ENCODE results near the gene PRSS56.

Gene PRSS56

DNA sequence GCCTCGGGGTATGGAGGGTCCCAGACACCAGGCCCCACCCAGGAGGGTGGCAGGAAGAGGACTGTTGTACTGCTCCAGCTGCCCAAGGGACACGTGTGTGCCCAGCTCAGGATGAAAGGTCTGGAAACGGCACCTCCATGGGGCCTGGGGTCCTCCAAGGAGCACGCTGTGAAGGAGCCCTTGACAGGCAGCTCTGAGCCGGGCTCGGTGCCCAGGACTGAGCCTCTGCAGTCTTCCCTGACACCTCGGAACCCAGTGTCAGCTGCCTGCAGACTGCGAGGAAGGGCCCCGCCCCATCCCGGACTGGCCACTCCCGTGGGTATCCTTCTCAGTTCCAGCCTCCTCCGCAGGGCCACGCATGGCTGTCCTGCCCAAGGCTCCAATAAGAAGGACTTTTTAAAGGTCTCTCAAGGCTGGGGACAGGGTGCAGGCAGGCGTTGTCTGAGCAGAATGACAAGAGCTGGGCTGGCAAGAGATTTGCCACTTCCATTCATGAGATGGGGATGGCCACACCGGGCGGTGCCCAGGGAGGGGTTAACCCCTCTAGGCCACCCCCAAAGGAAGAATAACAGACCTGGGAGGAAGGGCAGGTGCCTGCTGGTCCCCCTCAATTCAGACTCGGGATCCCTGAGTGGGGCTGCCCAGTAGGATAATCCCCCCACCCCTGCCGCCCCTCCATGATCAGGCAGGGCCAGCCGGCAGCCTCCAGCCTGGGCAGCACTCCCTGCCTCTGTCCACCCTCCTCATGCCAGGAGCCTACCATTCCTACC lies 41.4 kb upstream of the PRSS56 start:
- Mint-ChIP-seq H3K9me3 (no peaks in the 10 kb centered on the region), H3K27ac (no peak overlapping the region), H3K27me3 (ENCODE audit: low read depth, poor library complexity) (peaks cover 55% of the 10 kb centered on the region), H3K36me3 (ENCODE audit: low read depth) (no peaks in the 10 kb centered on the region), H3K4me1 (peaks cover 17% of the 10 kb centered on the region), H3K4me3 (no peak overlapping the region)
- TF ChIP-seq, protein P1, sequence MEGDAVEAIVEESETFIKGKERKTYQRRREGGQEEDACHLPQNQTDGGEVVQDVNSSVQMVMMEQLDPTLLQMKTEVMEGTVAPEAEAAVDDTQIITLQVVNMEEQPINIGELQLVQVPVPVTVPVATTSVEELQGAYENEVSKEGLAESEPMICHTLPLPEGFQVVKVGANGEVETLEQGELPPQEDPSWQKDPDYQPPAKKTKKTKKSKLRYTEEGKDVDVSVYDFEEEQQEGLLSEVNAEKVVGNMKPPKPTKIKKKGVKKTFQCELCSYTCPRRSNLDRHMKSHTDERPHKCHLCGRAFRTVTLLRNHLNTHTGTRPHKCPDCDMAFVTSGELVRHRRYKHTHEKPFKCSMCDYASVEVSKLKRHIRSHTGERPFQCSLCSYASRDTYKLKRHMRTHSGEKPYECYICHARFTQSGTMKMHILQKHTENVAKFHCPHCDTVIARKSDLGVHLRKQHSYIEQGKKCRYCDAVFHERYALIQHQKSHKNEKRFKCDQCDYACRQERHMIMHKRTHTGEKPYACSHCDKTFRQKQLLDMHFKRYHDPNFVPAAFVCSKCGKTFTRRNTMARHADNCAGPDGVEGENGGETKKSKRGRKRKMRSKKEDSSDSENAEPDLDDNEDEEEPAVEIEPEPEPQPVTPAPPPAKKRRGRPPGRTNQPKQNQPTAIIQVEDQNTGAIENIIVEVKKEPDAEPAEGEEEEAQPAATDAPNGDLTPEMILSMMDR (IDR thresholded peaks at IDR 0.05) = no peak
- peak; percentile 4 for DNase-seq

DNA sequence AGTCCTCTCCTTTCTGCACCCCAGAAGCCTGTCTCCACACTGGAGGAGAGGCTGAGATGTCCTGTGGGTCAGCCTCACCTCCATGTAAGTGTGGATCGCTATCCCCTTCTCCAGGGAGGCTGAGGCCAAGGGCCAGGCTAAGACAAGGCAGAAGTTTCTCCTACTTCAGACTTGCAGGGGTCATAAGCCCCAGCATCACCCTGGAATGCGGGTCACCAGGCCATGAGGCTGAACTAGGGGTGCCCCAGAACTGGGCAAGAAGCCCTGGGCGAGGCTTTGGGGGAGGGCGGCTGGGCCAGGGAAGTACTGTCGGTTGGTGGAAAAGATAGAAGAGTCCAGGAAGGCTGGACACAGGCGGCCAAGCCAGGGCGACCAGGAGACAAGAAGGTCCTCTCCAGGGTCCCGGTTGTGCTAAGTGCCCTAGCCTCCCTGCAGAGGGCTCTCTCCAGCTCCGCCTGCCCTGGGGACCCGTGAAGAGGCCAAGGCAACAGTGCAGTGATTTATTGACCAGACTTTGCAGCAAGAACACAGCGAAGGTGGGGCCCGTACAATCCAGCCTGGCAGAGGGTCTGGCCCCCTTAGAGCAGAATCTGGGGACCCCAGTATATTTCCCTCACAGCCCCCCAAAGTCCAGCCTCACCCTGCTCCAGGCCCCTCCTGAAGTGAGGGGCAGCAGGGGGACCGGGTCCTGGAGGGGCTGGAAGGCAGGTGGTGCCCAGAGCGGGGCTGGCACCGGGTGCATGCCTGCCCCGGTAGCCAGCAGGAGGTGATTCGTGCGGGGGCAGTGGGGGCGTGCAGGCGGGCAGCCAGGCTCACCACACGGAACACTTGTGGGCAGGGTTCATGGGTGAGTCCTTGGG lies 40.6 kb upstream of the PRSS56 start:
- Mint-ChIP-seq H3K36me3 (ENCODE audit: low read depth) (no peaks in the 10 kb centered on the region), H3K9me3 (no peaks in the 10 kb centered on the region), H3K4me3 (no peak overlapping the region), H3K4me1 (peaks cover 17% of the 10 kb centered on the region), H3K27ac (peak overlapping the region; percentile 71), H3K27me3 (ENCODE audit: low read depth, poor library complexity) (peaks cover 55% of the 10 kb centered on the region)
- peak; percentile 34 for DNase-seq
- TF ChIP-seq, protein P1 (IDR thresholded peaks at IDR 0.05) = no peak

DNA sequence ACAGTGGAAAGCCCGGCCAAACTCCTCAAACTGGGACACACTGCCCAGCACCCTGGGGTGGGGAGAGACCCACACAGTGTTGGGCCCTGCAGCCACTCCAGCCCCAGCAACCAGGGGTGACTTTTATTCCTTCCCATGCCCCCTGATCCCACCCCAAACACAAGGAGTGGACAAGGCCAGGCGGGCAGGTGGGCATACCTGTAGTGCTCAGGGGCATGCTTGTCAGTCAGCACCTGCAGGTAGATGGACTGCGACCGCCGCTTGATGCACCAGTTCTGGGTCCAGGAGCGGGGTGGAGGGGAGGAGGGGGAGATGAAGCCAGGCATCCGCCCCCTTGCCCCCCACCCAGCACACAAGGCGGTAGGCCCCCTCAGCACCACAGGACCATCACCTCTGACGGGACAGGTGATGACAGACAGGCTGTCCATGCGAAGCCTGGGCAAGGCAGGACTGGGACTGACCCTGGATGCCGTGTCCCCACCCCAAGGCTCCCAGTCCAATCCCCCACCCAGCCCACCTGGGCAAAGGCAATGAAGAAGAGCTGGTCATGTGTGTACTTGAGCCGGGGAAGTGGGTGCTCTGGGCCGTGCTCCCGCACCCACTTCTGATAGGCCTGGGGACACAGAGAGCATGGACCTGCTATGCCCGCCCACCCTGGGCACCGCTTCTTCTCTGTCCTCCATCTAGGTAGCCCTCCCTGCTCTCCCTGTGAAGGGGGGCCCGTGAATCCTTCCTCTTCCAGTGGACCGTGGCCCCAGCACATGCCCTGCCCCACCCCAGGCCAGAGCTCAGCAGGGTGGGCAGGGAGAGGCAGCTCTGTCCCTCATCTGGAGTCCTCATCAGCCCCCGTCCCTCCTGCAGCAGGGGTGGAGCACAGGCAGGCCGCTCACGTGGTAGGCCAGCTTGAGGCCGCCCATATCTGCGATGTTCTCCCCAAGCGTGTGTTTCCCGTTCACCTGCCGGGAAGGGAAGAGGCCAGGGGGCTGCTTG lies 39.7 kb upstream of the PRSS56 start:
- TF ChIP-seq, protein P1 (IDR thresholded peaks at IDR 0.05) = no peak
- Mint-ChIP-seq H3K4me1 (peaks cover 22% of the 10 kb centered on the region), H3K4me3 (no peak overlapping the region)

DNA sequence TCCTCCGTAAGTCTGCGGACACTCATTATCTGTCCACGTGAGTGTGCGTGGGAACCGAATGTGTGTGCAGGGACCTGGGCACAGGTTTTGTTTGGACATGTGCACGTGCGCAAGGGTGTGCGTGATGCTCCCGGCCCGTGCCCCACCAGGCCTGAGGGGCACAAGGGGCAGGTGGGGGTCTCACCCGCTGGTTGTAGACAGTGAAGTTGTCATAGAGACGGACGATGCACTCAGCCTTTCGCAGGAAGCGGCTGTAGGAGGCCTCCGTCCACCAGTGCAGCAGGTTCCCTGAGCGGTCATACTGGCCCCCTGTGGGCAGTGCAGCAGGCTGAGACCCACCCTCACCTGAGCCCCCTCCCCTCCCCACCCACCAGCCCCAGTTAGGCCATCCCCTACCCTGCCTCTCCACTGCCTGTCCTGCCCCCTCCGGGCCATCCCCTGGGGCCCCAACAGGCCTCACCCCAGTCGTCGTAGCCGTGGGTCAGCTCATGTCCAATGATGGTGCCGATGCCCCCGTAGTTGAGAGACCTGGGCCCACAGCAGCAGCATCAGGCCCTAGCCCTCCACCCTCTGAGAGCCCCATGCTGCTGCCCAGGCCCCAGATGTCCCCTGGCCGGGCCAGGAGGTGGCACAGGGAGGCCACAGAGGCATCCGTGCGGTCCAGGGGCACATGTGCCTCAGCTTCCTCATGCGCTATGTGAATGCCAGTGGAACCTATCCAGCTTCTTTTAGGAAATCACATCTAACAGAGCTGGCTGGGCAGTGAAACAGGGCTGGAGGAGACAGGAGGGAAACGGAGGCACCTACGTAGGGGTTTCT lies 38.7 kb upstream of the PRSS56 start:
- peaks cover 61% of the 10 kb centered on the region for H3K27me3 Mint-ChIP-seq (ENCODE audit: low read depth, poor library complexity)

More for the DNA sequence above, 39.7 kb upstream of the PRSS56 start:
- Mint-ChIP-seq H3K9me3 (no peaks in the 10 kb centered on the region), H3K27ac (no peak overlapping the region), H3K27me3 (ENCODE audit: low read depth, poor library complexity) (peaks cover 59% of the 10 kb centered on the region), H3K36me3 (ENCODE audit: low read depth) (no peaks in the 10 kb centered on the region)
- DNase-seq = peak; percentile 4

More for the DNA sequence above, 38.7 kb upstream of the PRSS56 start:
- Mint-ChIP-seq H3K9me3 (no peaks in the 10 kb centered on the region), H3K4me3 (no peak overlapping the region), H3K36me3 (ENCODE audit: low read depth) (no peaks in the 10 kb centered on the region), H3K27ac (no peak overlapping the region), H3K4me1 (peaks cover 23% of the 10 kb centered on the region)
- TF ChIP-seq, protein P1 (IDR thresholded peaks at IDR 0.05) = no peak
- DNase-seq = peak; percentile 2

All from nephron progenitor cell (in vitro differentiated cells).